Tibial nerve (tissue), 4 donors: ENCODE results near the gene CIDEA.

Experiments
- EP300 ChIP-seq, 2 donors: sonication (generic); formaldehyde crosslinking; IDR thresholded peaks; one replicate each; pipeline ENCODE4 v1.6.1; 2017; ENCODE audit warnings: antibody characterized with exemption in 2 of 2, mild to moderate bottlenecking in 1 of 2
- POLR2A ChIP-seq, 2 donors: fragments of 450-650 bp; IDR thresholded peaks; one replicate each; pipeline ENCODE4 v1.6.1; 2017; ENCODE audit warnings: antibody characterized with exemption in 2 of 2, mild to moderate bottlenecking in 2 of 2, moderate library complexity in 2 of 2
- TF ChIP-seq, protein P1 (sequence below), 5 experiments: fragments of 200-600 bp in 3 of 5; fragments of 450-650 bp in 2 of 5; sonication (generic) in 3 of 5; IDR thresholded peaks; one replicate each; pipeline ENCODE4 v1.5.1; 2016 to 2019; ENCODE audit warnings: antibody characterized with exemption in 5 of 5, mild to moderate bottlenecking in 3 of 5, moderate library complexity in 2 of 5

DNA sequence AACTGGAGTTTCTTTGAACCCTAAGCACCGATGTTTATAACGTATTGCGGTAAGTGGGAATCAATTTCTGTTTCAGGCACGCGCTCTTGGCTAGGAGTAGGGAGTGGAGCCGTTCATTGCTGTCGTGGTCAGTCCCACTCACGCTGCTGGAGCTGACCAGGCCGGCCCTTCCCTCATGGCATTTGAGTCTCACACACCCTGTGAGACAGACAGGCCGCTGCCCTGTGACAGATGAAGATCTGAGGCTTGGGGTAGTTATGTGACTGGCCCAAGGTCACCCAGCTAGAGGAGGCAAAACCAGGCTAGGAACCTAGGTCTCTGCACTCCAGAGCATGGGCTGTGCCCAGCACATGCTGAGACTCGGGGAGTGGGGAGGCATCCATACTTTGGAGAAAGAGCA, 2.9 kb upstream of the CIDEA start:
- TF ChIP-seq, protein P1, sequence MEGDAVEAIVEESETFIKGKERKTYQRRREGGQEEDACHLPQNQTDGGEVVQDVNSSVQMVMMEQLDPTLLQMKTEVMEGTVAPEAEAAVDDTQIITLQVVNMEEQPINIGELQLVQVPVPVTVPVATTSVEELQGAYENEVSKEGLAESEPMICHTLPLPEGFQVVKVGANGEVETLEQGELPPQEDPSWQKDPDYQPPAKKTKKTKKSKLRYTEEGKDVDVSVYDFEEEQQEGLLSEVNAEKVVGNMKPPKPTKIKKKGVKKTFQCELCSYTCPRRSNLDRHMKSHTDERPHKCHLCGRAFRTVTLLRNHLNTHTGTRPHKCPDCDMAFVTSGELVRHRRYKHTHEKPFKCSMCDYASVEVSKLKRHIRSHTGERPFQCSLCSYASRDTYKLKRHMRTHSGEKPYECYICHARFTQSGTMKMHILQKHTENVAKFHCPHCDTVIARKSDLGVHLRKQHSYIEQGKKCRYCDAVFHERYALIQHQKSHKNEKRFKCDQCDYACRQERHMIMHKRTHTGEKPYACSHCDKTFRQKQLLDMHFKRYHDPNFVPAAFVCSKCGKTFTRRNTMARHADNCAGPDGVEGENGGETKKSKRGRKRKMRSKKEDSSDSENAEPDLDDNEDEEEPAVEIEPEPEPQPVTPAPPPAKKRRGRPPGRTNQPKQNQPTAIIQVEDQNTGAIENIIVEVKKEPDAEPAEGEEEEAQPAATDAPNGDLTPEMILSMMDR (IDR thresholded peaks at IDR 0.05), result no peak
- TF ChIP-seq POLR2A (IDR thresholded peaks at IDR 0.05) (no peak), EP300 (IDR thresholded peaks at IDR 0.05) (no peak)
